Measurements from ENCODE around the gene LRRC3B. TPM values are rescaled to one million over a fixed set of nuclear protein-coding genes. Genes with fewer than 3 reads are reported as not detected.

LRRC3B gene
- total RNA-seq, 4 donors from 2014 or later: 0.14 to 0.16 TPM; not detected in 2

DNA sequence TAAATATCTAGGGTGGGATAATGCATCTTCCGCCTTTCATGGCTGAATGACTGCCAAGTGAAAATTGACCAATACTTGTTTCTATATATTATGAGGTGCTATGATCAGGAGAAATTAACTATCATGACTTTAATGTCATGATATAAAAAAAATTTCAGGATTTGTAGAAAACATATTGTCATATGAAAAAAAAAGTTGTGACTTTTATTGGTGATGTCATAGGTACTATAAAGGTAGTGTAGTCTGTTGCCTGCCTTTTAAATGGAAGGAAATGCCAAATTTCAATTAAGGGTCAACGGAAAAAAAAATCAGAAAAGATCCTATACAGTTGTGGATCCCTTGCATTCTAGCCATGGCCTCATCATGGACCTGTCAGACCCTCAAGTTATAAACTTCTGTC is 15.5 kb downstream of the LRRC3B start:
- in situ Hi-C loops (cut with MboI; ENCODE audit: low pct_ligation_motif_present in 1 of 4, low pct_unique_long_range_greater_than_20kb in 1 of 4, low sequenced_read_pairs in 3 of 4): no loop called here
- no peak for DNase-seq
- Histone ChIP-seq H3K9me3 (no peaks in the 10 kb centered on the region), H3K27ac (no peak overlapping the region), H3K4me1 (no peaks in the 10 kb centered on the region), H3K36me3 (no peaks in the 10 kb centered on the region), H3K4me3 (no peak overlapping the region), H3K27me3 (no peaks in the 10 kb centered on the region)
- intact Hi-C loops (cut with DNase I; ENCODE audit: low total_unique reads): no loop called here
- WGBS, 2 donors (ENCODE audit: low coverage in 1 of 2): 84 to 91% methylated on average over 2 of the region's 2 CpGs
- TF ChIP-seq EP300 (IDR thresholded peaks at IDR 0.05; ENCODE audit: low read depth): no peak

DNA sequence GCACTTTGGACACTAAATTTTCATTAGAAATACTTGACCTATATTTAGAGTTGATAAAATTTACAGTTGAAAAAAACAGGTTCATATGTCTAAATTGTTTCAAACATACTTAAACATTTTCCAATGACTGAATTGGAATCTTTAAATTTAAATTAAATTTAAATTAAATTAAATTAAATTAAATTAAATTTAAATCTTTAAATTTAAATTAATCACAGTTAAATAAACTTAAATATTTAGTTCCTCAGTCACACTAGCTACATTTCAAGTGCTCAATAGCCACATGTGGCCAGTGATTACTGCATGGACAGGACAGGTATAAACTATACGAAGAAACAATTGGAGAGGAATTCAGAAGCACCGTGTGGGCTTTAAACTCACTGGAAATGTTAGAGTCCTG is 16.8 kb downstream of the LRRC3B start:
- Histone ChIP-seq H3K4me3 (no peak overlapping the region), H3K4me1 (no peaks in the 10 kb centered on the region), H3K9me3 (no peaks in the 10 kb centered on the region), H3K27ac (no peak overlapping the region), H3K27me3 (no peaks in the 10 kb centered on the region), H3K36me3 (no peaks in the 10 kb centered on the region)
- 87% methylated on average over 2 of the region's 2 CpGs for WGBS, 2 donors (ENCODE audit: low coverage in 1 of 2)
- no peak for DNase-seq
- intact Hi-C loops (cut with DNase I; ENCODE audit: low total_unique reads): no loop called here
- TF ChIP-seq, protein P1, sequence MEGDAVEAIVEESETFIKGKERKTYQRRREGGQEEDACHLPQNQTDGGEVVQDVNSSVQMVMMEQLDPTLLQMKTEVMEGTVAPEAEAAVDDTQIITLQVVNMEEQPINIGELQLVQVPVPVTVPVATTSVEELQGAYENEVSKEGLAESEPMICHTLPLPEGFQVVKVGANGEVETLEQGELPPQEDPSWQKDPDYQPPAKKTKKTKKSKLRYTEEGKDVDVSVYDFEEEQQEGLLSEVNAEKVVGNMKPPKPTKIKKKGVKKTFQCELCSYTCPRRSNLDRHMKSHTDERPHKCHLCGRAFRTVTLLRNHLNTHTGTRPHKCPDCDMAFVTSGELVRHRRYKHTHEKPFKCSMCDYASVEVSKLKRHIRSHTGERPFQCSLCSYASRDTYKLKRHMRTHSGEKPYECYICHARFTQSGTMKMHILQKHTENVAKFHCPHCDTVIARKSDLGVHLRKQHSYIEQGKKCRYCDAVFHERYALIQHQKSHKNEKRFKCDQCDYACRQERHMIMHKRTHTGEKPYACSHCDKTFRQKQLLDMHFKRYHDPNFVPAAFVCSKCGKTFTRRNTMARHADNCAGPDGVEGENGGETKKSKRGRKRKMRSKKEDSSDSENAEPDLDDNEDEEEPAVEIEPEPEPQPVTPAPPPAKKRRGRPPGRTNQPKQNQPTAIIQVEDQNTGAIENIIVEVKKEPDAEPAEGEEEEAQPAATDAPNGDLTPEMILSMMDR (IDR thresholded peaks at IDR 0.05): no peak
- TF ChIP-seq POLR2AphosphoS5 (IDR thresholded peaks at IDR 0.05) (no peak), EP300 (IDR thresholded peaks at IDR 0.05; ENCODE audit: low read depth) (no peak), POLR2A (IDR thresholded peaks at IDR 0.05) (no peak)
- in situ Hi-C loops (cut with MboI; ENCODE audit: low pct_ligation_motif_present in 1 of 4, low pct_unique_long_range_greater_than_20kb in 1 of 4, low sequenced_read_pairs in 3 of 4): no loop called here

DNA sequence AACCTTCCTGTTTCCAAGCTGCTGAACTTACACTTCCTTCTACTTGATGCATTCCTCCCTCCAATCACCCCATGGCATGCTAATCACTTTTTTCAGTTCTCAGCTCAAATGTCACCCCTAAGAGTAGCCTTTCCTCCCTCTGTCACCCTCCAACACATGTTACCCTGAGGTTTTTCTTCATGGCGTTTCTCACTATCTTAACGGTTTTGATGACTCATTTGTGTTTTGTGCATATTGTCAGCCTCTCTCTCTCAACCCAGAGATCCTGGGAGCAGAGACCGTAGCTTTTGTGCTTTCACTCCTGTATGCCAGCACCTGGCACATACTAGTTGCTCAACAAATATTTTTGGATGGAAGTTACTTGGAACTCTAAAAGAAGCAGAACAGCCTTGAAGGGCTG is 24.5 kb downstream of the LRRC3B start:
- H3K4me3 ChIP-seq: no peak overlapping the region
- TF ChIP-seq POLR2AphosphoS5 (IDR thresholded peaks at IDR 0.05) (no peak), POLR2A (IDR thresholded peaks at IDR 0.05) (no peak), EP300 (IDR thresholded peaks at IDR 0.05; ENCODE audit: low read depth) (no peak)
- TF ChIP-seq, protein P1 (IDR thresholded peaks at IDR 0.05): no peak
- H3K9me3 ChIP-seq: no peaks in the 10 kb centered on the region
- 70 to 73% methylated on average over 2 to 3 of the region's 3 CpGs for WGBS, 2 donors (ENCODE audit: low coverage in 1 of 2)
- H3K4me1 ChIP-seq: no peaks in the 10 kb centered on the region
- H3K36me3 ChIP-seq: no peaks in the 10 kb centered on the region
- H3K27me3 ChIP-seq: no peaks in the 10 kb centered on the region
- DNase-seq: no peak
- no peak overlapping the region for H3K27ac ChIP-seq
- in situ Hi-C loops (cut with MboI; ENCODE audit: low pct_ligation_motif_present in 1 of 4, low pct_unique_long_range_greater_than_20kb in 1 of 4, low sequenced_read_pairs in 3 of 4): no loop called here
- intact Hi-C loops (cut with DNase I; ENCODE audit: low total_unique reads): no loop called here

DNA sequence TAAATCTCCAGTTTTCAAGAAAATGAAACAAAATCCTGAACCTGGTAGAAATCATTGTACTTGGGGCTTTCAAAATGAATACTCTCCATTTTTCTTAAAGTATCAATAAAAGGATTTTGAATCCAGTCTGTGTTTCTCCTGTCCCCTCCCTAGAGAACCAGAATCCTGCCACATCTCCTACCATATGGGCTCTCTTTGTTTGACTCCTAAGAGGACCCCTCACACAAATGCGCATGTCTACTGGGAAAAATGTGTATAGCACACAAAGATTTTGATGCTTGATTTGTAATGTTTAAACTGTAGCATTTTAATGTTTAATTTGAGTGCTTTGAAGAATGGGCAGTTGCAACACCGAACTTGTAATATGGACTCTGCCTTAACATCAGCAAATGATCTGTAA is 25.9 kb downstream of the LRRC3B start:
- no peak for DNase-seq
- intact Hi-C loops (cut with DNase I; ENCODE audit: low total_unique reads) (loop anchor here (1.0 kb wide), 1 partner anchor 24 kb away; no protein-coding TSS in a partner anchor), in situ Hi-C loops (cut with MboI; ENCODE audit: low pct_ligation_motif_present in 1 of 4, low pct_unique_long_range_greater_than_20kb in 1 of 4, low sequenced_read_pairs in 3 of 4) (no loop called here)
- 74 to 84% methylated on average over 2 of the region's 2 CpGs for WGBS, 2 donors (ENCODE audit: low coverage in 1 of 2)
- no peaks in the 10 kb centered on the region for H3K27me3 ChIP-seq
- TF ChIP-seq, protein P1 (IDR thresholded peaks at IDR 0.05): no peak
- no peak for TF ChIP-seq POLR2AphosphoS5 (IDR thresholded peaks at IDR 0.05)
- no peak for TF ChIP-seq POLR2A (IDR thresholded peaks at IDR 0.05)
- no peak for TF ChIP-seq EP300 (IDR thresholded peaks at IDR 0.05; ENCODE audit: low read depth)
- no peak overlapping the region for H3K27ac ChIP-seq
- H3K4me1 ChIP-seq: no peaks in the 10 kb centered on the region
- no peaks in the 10 kb centered on the region for H3K9me3 ChIP-seq
- H3K4me3 ChIP-seq: no peak overlapping the region
- H3K36me3 ChIP-seq: no peaks in the 10 kb centered on the region

DNA sequence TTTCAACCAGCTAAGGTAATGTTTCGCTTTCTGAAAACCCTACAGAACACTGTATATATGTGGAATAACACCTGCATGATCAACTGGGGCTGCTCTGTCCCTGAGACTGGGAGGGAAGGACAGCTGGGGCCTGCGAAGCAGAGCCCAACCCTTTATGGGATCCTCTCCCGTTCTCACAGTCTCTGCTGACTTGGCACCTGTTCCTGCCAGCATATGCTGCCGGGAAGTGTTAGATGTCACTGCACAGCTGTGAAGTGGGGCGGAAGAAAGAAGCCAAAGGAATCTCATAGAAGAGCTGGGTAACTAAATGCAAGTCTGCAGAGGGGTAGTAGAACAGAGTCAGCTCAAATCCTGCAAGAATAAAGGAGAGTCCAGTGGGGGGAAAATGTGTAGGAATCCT is 29.6 kb downstream of the LRRC3B start:
- Histone ChIP-seq H3K4me1 (no peaks in the 10 kb centered on the region), H3K27ac (no peak overlapping the region), H3K36me3 (no peaks in the 10 kb centered on the region), H3K9me3 (no peaks in the 10 kb centered on the region), H3K4me3 (no peak overlapping the region), H3K27me3 (no peaks in the 10 kb centered on the region)
- 74 to 93% methylated on average over 3 to 5 of the region's 5 CpGs for WGBS, 2 donors (ENCODE audit: low coverage in 1 of 2)
- no peak for TF ChIP-seq EP300 (IDR thresholded peaks at IDR 0.05; ENCODE audit: low read depth)
- no peak for TF ChIP-seq POLR2A (IDR thresholded peaks at IDR 0.05)
- TF ChIP-seq POLR2AphosphoS5 (IDR thresholded peaks at IDR 0.05): no peak
- TF ChIP-seq, protein P1 (IDR thresholded peaks at IDR 0.05): no peak
- no peak for DNase-seq
- intact Hi-C loops (cut with DNase I; ENCODE audit: low total_unique reads): no loop called here
- in situ Hi-C loops (cut with MboI; ENCODE audit: low pct_ligation_motif_present in 1 of 4, low pct_unique_long_range_greater_than_20kb in 1 of 4, low sequenced_read_pairs in 3 of 4): no loop called here
